ENCODE data around the gene CDKAL1.

Gene CDKAL1

DNA sequence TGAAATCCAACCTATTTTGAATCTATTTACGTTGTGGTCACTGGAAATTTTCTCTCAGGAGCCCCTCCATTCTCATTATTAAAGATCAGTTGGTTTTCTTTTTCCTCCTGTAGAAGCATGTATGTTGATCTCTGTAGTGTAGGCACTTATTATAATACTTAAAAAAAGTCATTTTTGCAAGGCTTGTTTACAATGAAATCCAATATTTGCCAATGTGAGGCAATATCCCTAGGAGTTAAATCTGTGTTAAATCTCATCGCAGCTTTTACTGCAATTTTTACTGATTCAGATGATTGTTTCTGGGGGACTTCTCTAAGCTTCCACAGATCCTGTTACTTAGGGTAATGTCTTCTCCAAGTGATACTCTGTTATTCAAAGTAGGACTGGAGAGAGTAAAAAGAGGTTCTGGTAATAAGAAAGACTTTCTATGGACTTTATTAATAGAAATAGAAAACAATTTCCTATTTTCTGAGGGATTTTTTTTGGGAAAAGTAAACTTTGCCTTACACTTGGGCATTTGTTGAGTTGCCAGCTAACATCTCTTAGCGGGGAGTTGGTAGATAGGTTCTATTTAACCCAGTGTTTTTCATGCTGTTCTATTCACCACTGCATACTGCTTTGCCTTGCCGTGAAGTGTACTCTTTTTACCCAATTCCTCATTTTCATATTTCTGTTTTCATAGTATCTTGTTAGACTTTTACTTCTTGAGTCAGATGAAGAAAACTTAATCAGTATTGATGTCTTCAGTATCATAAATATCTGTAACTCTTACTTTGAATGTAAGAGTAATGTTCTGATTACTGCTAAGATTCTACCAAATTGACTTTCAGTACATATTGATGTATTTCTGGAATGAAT is 48.6 kb downstream of the CDKAL1 start:
- H3K4me1 ChIP-seq (ENCODE audit: insufficient read depth, low read length, poor library complexity, severe bottlenecking), result peaks cover 35% of the 10 kb centered on the region
- H3K4me3 ChIP-seq (ENCODE audit: low read length, poor library complexity, severe bottlenecking), result no peak overlapping the region
- H3K27me3 ChIP-seq (ENCODE audit: insufficient read depth, low read length, poor library complexity, severe bottlenecking), result no peaks in the 10 kb centered on the region
- peak overlapping the region; percentile 49 for H3K4me2 ChIP-seq (ENCODE audit: low read depth, low read length, poor library complexity, severe bottlenecking)
- TF ChIP-seq EZH2phosphoT487 (IDR thresholded peaks at IDR 0.05; ENCODE audit: borderline replicate concordance), result no peak
- no peak for TF ChIP-seq CTCF (conservative IDR thresholded peaks at IDR 0.05; ENCODE audit: low read length)
- no peaks in the 10 kb centered on the region for H3K9me3 ChIP-seq (ENCODE audit: insufficient read depth, low read depth, low read length)
- no peaks in the 10 kb centered on the region for H3F3A ChIP-seq (ENCODE audit: low read depth)
- no peaks in the 10 kb centered on the region; the same call in 1 of the 2 replicates for H3K36me3 ChIP-seq (ENCODE audit: insufficient read depth, low read length)
- H4K20me1 ChIP-seq (ENCODE audit: insufficient read depth, low read length, poor library complexity, severe bottlenecking), result no peaks in the 10 kb centered on the region
- H3K9me2 ChIP-seq (replicated peaks; ENCODE audit: low read depth, low read length), result no peaks in the 10 kb centered on the region
- H3K79me2 ChIP-seq (ENCODE audit: insufficient read depth, low read length), result peaks cover 38% of the 10 kb centered on the region
- peak overlapping the region; percentile 41 for H3K9ac ChIP-seq (ENCODE audit: low read depth, low read length, poor library complexity, severe bottlenecking)
- H2AFZ ChIP-seq (ENCODE audit: low read length), result no peak overlapping the region

- Histone ChIP-seq H3K9me2 (replicated peaks; ENCODE audit: low read depth, low read length) (no peaks in the 10 kb centered on the region), H3K27me3 (ENCODE audit: insufficient read depth, low read length, poor library complexity, severe bottlenecking) (no peaks in the 10 kb centered on the region), H2AFZ (ENCODE audit: low read length) (no peak overlapping the region), H3K36me3 (ENCODE audit: insufficient read depth, low read length) (no peaks in the 10 kb centered on the region; the same call in 1 of the 2 replicates), H3K4me1 (ENCODE audit: insufficient read depth, low read length, poor library complexity, severe bottlenecking) (peaks cover 39% of the 10 kb centered on the region), H3K4me3 (ENCODE audit: low read length, poor library complexity, severe bottlenecking) (no peak overlapping the region), H3F3A (ENCODE audit: low read depth) (no peaks in the 10 kb centered on the region), H3K9me3 (ENCODE audit: insufficient read depth, low read depth, low read length) (no peaks in the 10 kb centered on the region), H3K4me2 (ENCODE audit: low read depth, low read length, poor library complexity, severe bottlenecking) (peak overlapping the region; percentile 49), H4K20me1 (ENCODE audit: insufficient read depth, low read length, poor library complexity, severe bottlenecking) (no peaks in the 10 kb centered on the region), H3K9ac (ENCODE audit: low read depth, low read length, poor library complexity, severe bottlenecking) (peak overlapping the region; percentile 41), H3K79me2 (ENCODE audit: insufficient read depth, low read length) (peaks cover 36% of the 10 kb centered on the region)
- TF ChIP-seq CTCF (conservative IDR thresholded peaks at IDR 0.05; ENCODE audit: low read length) (no peak), EZH2phosphoT487 (IDR thresholded peaks at IDR 0.05; ENCODE audit: borderline replicate concordance) (no peak)
Measured at GRCh38 chr6:20583444-20583800, 49.2 kb downstream of the CDKAL1 start.

DNA sequence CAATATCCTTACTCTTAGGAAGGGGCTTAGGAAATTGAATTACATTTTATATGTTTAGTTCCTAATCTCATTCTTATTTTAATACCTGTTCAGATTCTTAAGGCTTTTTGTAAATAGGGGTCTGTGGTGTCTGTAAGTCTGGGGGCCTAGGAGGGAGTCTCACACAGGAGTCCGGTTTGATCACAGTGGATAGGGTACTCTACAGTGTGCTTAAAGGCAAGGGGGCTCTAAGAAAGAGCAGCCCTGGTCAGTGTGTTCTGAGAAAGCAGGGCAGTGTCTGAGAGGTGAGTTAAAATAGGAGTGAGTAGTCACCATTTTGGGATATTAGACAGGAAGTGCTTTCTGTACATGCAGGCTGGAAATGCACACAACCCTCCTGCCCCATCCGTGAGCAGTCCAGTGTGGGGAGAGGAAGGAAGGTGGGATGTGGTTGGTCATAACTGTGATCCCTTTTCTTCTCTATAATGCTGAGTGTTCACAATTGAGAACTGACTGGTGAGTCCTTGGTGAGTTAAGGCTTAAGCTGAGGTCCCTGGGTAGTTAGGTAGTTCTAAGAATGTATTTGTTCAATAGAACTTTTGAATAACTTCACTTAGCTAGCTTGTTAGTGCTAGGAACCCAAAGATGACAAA is 50.0 kb downstream of the CDKAL1 start:
- Histone ChIP-seq H3K79me2 (ENCODE audit: insufficient read depth, low read length) (peaks cover 28% of the 10 kb centered on the region), H3K9me3 (ENCODE audit: insufficient read depth, low read depth, low read length) (no peaks in the 10 kb centered on the region), H3K4me1 (ENCODE audit: insufficient read depth, low read length, poor library complexity, severe bottlenecking) (peaks cover 47% of the 10 kb centered on the region), H2AFZ (ENCODE audit: low read length) (peak overlapping the region; percentile 18; the same call in 1 of the 2 replicates), H3K27me3 (ENCODE audit: insufficient read depth, low read length, poor library complexity, severe bottlenecking) (no peaks in the 10 kb centered on the region), H3K36me3 (ENCODE audit: insufficient read depth, low read length) (no peaks in the 10 kb centered on the region; the same call in 1 of the 2 replicates), H3F3A (ENCODE audit: low read depth) (peaks cover under 1% of the 10 kb centered on the region; the same call in 1 of the 2 replicates), H3K4me2 (ENCODE audit: low read depth, low read length, poor library complexity, severe bottlenecking) (peak overlapping the region; percentile 49), H3K9ac (ENCODE audit: low read depth, low read length, poor library complexity, severe bottlenecking) (peak overlapping the region; percentile 63), H3K9me2 (replicated peaks; ENCODE audit: low read depth, low read length) (no peaks in the 10 kb centered on the region), H4K20me1 (ENCODE audit: insufficient read depth, low read length, poor library complexity, severe bottlenecking) (no peaks in the 10 kb centered on the region), H3K4me3 (ENCODE audit: low read length, poor library complexity, severe bottlenecking) (no peak overlapping the region)
- TF ChIP-seq CTCF (conservative IDR thresholded peaks at IDR 0.05; ENCODE audit: low read length) (no peak), EZH2phosphoT487 (IDR thresholded peaks at IDR 0.05; ENCODE audit: borderline replicate concordance) (no peak)
